ENCODE measurements around the gene PITPNM2. TPM values are rescaled to one million over a fixed set of nuclear protein-coding genes. Genes with fewer than 3 reads are reported as not detected.

Gene PITPNM2
- polyA plus RNA-seq, 1 experiment = 1.3 TPM

DNA sequence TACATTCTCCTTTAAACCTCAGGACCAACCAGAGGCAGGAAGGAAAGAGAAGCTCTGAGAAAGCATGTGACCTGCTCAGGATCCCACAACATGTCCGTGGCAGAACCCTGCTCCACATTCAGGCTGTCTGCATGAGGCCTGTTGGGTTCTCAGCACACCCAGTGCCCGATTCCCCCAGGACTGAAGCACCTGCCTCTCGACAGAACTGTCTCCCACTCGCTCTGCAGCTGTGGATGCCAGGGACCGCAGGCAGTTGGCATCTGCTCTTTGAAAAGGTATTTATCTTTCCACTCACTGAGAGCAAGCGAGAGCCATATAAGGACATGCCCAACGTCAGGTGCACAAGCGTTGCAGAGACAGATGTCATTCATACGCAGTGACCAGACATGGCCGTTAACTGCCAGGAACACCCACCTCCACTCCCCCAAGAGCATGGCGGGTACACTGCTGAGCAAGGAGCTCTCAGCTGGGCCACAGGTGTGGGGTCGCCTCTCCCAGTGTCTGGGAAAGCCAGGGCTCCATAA is 18.9 kb downstream of the PITPNM2 start:
- CTCF ChIA-PET = interaction anchor here (0.6 kb wide), 1 partner anchor 147 kb away, joined by 3 read pairs; no protein-coding TSS in a partner anchor
- POLR2A ChIA-PET = no interaction called here
- Histone ChIP-seq H3K27ac (ENCODE audit: low read depth, low read length) (no peak overlapping the region), H3K9me3 (ENCODE audit: control insufficient read depth, insufficient read depth, low read length) (no peaks in the 10 kb centered on the region), H3K27me3 (ENCODE audit: control insufficient read depth, insufficient read depth, low read length) (no peaks in the 10 kb centered on the region), H3K4me3 (ENCODE audit: low read depth, low read length) (no peak overlapping the region)
- TF ChIP-seq, protein P1, sequence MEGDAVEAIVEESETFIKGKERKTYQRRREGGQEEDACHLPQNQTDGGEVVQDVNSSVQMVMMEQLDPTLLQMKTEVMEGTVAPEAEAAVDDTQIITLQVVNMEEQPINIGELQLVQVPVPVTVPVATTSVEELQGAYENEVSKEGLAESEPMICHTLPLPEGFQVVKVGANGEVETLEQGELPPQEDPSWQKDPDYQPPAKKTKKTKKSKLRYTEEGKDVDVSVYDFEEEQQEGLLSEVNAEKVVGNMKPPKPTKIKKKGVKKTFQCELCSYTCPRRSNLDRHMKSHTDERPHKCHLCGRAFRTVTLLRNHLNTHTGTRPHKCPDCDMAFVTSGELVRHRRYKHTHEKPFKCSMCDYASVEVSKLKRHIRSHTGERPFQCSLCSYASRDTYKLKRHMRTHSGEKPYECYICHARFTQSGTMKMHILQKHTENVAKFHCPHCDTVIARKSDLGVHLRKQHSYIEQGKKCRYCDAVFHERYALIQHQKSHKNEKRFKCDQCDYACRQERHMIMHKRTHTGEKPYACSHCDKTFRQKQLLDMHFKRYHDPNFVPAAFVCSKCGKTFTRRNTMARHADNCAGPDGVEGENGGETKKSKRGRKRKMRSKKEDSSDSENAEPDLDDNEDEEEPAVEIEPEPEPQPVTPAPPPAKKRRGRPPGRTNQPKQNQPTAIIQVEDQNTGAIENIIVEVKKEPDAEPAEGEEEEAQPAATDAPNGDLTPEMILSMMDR (IDR thresholded peaks at IDR 0.05; ENCODE audit: low read depth, low read length) = no peak
- no peak for DNase-seq (ENCODE audit: low read depth, low spot score)

DNA sequence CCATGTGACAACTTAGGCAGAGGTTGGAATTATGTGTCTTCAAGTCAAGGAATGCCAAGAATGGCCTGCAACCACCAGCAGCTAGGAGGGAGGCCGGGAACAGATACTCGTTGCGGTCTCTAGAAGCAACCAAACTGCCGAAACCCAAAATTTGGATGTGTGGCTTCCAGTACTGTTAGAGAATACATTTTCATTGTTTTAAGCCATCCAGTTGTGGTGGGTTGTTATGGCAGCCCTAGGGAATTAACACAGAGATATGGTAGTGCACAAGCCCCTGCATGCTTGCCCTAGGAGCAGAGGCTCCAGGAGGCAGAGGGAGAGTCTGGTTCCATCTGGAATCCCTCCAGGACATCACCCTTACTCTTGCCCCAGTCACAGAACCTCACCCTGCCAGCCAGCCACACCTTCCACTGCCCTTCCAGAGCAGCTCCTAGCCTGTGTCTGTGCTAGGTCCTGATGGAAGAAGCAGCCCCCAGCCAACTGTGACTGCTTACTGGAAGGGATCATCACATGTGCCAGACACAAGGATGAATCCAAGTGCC is 19.5 kb downstream of the PITPNM2 start:
- ChIA-PET POLR2A (no interaction called here), CTCF (interaction anchor here (0.6 kb wide), 1 partner anchor 147 kb away, joined by 3 read pairs; no protein-coding TSS in a partner anchor)
- no peak for DNase-seq (ENCODE audit: low read depth, low spot score)
- TF ChIP-seq, protein P1 (IDR thresholded peaks at IDR 0.05; ENCODE audit: low read depth, low read length) = no peak
- no peak overlapping the region for H3K27ac ChIP-seq (ENCODE audit: low read depth, low read length)
- H3K9me3 ChIP-seq (ENCODE audit: control insufficient read depth, insufficient read depth, low read length) = no peaks in the 10 kb centered on the region
- no peaks in the 10 kb centered on the region for H3K27me3 ChIP-seq (ENCODE audit: control insufficient read depth, insufficient read depth, low read length)
- H3K4me3 ChIP-seq (ENCODE audit: low read depth, low read length) = no peak overlapping the region

DNA sequence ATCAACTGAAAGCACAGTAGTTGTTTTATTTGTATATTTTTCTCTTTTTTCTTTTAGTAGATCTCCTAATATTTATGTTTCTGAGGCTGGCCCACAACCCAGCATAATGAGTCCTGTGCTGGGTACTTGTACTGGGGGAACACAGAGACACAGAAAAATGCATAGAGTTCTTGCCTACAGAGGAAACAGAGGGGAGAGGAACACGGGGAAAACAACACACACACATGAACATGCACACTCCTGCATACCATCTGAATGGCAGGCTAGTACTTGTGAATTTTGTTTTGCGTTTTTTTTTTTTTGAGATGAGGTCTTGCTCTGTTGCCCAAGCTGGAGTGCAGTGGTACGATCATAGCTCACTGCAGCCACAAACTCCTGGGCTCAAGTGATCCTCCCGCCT is 21.3 kb downstream of the PITPNM2 start:
- ChIA-PET CTCF (no interaction called here), POLR2A (interaction anchor here (0.6 kb wide), 2 partner anchors 9 to 106 kb away, joined by 3 to 5 read pairs; no protein-coding TSS in a partner anchor)
- Histone ChIP-seq H3K4me3 (ENCODE audit: low read depth, low read length) (no peak overlapping the region), H3K9me3 (ENCODE audit: control insufficient read depth, insufficient read depth, low read length) (no peaks in the 10 kb centered on the region), H3K27me3 (ENCODE audit: control insufficient read depth, insufficient read depth, low read length) (no peaks in the 10 kb centered on the region), H3K27ac (ENCODE audit: low read depth, low read length) (no peak overlapping the region)
- no peak for DNase-seq (ENCODE audit: low read depth, low spot score)
- TF ChIP-seq, protein P1 (IDR thresholded peaks at IDR 0.05; ENCODE audit: low read depth, low read length) = no peak

DNA sequence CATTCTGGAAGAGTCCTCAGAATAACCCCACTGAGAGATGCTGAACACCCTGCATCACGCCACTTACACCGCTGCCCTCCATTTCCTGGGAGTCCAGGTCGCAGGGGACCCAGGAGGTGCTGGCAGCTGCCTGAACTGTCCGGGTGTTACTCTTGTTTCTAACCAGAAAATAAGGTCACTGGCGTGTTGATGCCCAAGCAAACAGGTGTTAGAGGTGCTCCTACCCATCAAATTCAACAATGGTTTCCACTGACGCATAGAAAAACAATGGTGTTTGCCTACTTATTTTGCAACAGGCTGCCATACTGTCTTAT is 23.8 kb downstream of the PITPNM2 start:
- no peaks in the 10 kb centered on the region for H3K9me3 ChIP-seq (ENCODE audit: control insufficient read depth, insufficient read depth, low read length)
- H3K27me3 ChIP-seq (ENCODE audit: control insufficient read depth, insufficient read depth, low read length) = no peaks in the 10 kb centered on the region
- no peak overlapping the region for H3K27ac ChIP-seq (ENCODE audit: low read depth, low read length)
- no peak for DNase-seq (ENCODE audit: low read depth, low spot score)
- POLR2A ChIA-PET = interaction anchor here (0.6 to 1.1 kb wide), 2 partner anchors 12 to 70 kb away, joined by 4 read pairs; no protein-coding TSS in a partner anchor
- TF ChIP-seq, protein P1 (IDR thresholded peaks at IDR 0.05; ENCODE audit: low read depth, low read length) = no peak
- CTCF ChIA-PET = no interaction called here
- no peak overlapping the region for H3K4me3 ChIP-seq (ENCODE audit: low read depth, low read length)

DNA sequence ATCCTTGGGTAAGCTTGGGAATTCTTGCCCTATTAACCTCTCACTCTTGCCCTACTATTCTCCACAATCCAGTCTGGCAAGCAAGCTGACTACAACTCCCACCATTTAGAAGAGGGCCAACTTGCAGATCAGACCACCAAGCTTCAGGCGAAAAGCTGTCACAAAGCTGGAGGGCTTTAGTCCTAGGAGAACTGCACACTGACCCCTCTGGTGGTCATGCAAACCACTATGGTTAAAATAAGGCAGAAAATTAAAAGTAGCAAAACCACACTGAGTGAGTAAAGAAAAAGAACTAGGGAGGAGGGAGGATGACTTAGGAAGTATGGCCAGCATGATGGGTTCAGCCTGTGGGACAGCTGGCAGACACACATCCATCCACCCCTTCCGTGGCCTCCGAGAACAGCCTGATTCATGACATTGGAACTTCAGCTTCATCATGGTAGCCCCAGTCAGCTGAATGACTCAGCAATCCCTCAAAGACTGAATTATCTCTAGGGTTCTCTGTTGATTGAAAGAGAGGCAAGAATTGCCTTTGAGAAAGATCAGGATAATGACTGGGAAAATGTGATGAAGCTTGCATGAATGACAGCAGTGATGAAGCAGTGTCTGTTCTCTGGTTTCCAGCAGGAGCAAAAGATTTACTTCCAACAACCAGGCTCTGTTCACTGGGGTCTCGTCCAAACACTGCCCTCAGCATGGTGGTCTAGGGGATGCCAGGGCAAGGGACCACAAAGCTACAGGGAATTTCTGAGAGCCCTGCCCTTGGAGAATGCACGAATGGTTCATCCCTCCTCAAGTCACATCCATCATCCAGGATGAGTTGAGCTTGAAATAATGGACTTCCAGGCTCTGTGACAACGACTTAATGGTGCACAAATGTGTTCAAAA is 24.4 kb downstream of the PITPNM2 start:
- Histone ChIP-seq H3K4me3 (ENCODE audit: low read depth, low read length) (no peak overlapping the region), H3K27ac (ENCODE audit: low read depth, low read length) (peak overlapping the region; percentile 50), H3K27me3 (ENCODE audit: control insufficient read depth, insufficient read depth, low read length) (no peaks in the 10 kb centered on the region), H3K9me3 (ENCODE audit: control insufficient read depth, insufficient read depth, low read length) (no peaks in the 10 kb centered on the region)
- POLR2A ChIA-PET = interaction anchor here (0.6 to 1.1 kb wide), 2 partner anchors 11 to 71 kb away, joined by 4 read pairs; no protein-coding TSS in a partner anchor
- TF ChIP-seq, protein P1 (IDR thresholded peaks at IDR 0.05; ENCODE audit: low read depth, low read length) = peak; percentile 34; the same call in 1 of the 2 replicates
- DNase-seq (ENCODE audit: low read depth, low spot score) = peak; percentile 50
- CTCF ChIA-PET = interaction anchor here (1.3 kb wide), 1 partner anchor 84 kb away, joined by 6 read pairs; no protein-coding TSS in a partner anchor
